HG03064 (cell line): ENCODE data around the gene PARD3.

Source experiments
- ATAC-seq: cut with Tn5 transposase; IDR thresholded peaks from one replicate; pipeline ENCODE4 v1.9.1; 2021; ENCODE audit warnings: low read depth; ENCODE audit not compliant: unreplicated experiment

The PARD3 gene

DNA sequence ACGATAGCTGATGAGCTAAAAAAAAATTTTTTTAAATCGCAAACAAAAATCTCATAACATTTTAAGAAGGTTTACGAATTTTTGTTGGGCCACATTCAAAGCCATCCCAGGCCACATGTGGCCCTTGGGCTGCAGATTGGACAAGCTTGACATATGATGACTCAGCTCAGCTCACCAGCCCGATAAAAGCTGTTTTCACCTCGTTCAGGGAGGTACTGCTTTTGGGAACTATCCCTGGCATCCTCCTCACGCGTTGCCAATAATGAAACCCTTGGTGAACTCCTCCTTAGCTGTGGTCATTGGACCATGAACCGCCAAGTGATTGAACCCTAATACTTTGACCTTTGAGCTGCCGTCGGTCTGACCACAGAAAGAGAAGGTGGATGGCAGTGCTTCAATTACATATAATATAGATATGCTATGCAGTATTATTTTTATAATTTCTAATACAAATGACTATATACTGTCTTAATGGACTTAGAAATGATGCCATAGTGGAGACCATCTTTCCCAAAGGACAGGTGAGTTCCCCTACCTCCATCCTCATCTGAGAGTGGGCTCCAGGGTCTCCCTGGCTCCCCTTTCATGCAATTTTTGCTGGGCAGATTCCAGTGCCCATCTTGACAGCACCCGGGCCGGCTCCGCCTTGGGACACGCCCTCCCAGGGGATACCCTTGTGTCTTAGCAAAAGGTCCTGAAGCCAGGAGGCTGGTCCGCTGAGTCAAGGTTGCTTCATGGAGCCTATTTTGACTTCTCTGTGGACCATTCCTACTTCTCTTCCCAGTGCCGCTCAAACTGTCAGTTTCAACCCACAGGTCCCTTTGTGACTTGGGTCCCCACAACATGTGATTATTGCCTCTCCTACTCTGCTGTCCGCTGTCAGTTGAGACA is 707.2 kb downstream of the PARD3 start:
- ATAC-seq = no peak

DNA sequence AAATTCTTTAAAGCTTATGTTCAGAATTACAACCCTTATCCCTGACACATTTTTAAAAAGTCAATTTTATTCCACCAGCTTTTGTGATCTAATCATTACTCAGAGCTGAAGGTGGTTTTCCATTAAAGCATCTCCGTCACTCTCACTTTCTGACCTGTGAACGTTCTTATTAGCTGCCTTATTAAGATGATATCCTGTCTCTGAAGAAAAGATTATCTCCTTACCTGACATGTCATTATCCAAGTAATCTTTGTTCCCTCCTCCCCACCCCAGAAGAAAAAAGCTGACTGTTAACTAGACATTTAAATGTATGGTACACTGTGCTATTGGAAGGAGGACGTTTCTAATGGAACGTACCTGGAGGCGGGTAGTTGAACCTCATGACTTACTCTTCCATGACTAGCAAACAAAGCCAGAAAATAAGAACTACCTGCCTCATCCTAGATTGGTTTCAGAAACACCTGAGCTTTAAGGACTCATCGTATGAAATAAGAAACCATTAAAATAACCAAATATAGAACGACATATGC is 708.7 kb downstream of the PARD3 start:
- ATAC-seq = no peak

DNA sequence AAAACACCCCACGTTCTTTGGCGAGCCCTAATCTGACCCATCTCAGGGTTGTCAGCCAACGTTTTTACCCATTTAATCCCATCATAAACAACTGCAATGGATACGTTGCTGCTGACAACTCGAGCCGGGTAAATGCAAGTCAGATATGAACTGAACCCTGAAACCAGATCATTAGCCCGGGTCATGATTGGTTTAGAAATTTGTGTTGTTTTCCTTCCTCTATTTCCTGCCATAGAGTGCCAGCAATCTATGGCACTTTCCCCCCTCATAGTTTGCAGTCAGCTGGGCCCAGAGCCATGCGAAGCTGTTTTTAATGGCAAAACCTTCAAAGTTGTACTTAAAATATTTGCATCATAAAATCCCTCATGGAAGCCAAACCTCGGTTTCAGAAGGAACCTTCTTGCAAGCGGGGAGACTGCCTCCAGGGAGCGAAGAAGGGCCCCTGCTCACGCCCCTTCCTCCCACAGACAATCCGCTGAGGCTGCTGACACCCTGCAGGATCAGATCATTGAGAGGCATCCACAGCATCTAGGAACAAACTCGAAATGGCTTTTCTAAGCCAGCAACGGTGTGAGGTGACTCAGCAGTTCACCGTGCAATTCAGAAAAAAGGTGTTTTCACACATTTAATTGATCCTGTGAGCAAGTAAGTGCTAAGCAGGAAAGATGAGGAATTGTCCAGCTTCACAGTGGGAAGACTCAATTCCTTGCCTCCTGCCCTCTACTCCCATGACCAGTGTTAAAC is 710.1 kb downstream of the PARD3 start:
- no peak for ATAC-seq

DNA sequence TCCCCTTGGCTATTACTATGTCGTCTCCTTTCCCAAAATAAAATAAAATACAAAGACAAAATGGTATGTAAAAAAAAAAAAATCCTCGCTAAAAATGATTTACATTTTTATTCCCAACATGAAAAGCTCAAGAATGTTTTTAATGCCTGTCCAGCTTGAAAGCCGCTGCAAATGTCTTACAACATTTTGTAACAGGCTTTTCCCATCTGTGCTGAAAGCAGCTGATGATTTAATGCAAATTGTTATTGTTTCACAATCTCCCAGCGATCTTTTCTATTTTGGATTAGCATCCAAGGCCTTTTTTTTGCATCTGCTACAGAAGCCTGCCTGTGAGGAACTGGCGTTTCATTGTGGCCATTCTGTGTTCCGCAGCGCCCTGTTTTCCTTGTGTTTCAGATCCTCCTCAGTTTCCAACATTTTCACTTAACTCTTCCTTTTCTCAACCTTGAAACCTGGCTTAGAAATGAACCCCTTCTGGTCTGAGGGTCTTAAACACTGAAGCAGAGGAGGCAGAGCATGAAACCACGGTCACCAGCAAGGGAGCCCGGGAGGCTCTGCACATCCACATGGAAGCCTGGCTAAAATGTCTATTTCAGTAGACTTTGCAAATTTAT is 712.1 kb downstream of the PARD3 start:
- ATAC-seq = no peak

DNA sequence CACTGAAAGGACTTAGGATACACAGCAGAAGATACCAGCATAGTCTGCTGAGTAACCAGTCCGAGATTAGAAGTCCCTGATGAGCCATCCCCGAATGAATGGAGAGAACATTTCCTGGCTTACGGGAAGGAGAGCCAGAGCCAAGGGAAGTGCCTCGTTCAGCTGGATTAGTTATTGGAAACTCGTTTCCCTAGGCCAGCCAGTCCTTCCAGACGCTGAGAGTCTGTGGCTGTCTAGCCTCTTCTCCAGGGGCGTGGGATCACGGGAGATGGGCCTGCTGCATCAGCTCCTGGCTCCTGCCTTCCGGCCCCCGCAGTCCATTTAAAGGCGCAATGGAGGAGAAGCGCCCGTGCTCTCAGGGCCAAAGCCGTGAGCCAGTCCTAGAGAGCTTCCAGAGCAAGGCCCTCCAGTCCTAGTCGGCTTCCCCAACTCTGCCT is 712.8 kb downstream of the PARD3 start:
- ATAC-seq = no peak

DNA sequence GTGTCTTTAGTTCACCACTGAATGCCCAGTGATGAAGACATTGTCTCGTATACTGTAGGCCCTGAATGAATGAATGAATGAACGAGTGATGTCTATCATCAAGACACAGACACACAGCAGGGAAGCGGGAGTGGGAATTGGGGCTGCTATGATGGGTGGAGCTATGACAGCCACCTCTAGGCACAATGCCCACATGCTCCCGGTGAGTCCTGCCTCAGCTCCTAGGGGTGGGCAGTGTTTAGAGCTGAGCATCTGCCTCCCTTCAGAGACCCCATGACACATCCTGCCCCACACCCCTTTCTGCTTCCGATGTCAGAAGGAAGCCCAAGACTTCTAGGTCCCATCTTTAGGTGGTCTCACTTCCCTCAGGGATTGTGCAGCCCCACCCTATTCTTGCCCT is 714.1 kb downstream of the PARD3 start:
- ATAC-seq = no peak

DNA sequence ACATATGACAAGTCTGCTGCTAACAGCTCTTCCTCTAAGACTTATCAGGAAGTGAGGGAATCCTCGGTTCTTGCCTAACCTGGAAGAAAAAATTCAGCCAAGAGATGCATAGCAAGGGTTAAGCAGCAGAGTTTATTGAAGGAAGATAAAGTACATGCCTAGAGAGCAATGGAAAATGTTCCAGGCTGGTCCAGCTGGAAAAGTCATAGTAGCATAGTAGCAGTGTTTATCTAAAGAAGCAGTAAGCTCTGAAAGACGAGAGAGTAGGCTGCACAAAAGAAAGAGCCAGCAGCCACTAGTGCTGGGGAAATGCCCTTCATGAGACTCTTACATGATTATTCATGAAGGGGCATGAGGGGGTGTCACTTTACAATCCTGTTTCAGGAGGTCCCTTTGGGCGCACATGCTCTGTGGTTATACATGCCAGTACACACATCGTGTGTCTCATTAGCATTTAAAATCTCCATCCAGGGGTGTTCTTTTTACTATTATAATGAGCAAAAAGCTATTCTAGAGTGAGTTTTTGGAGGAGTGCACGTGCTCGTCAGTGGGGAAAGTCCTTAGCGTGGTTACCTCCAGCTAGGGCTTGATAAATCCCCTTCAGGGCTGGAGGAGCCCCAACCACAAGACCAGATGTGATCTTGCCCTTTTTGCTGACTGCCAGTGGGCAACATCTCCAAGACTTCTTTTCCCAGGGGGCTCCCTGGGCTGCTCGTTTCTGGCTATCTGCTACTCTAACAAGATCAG is 716.1 kb downstream of the PARD3 start:
- no peak for ATAC-seq

DNA sequence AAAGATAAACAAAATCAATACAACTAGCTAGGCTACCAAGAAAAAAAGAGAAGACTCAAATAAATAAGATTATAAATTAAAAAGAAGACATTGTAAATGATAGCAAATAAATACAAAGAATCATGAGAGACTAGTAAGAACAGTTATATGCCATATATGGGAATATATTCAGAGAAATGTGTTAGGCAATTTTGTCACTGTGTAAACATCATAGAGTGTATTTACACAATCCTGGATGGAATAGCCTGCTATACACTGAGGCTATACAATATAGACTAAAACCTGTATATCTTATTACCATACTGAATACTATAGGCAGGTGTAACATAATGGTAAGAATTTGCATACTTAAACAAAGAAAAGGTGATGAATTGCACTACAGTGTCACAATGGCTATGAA is 717.4 kb downstream of the PARD3 start:
- ATAC-seq = no peak

DNA sequence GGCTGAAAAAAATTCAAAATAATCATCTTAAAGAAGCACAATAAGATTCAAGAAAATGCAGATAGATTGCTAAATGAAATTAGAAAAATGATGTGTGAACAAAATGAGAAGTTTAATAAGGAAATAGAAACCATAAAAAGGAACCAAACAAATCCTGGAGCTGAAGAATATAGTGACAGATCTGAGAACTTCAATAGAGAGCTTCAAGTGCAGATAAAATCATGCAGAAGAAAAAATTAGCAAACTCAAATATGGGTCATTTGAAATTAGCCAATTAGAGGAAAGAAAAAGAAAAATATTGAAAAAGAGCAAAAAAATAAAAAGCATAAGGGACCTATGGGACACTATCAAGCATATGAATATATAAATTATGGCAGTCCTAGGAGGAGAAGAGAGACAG is 720.1 kb downstream of the PARD3 start:
- ATAC-seq = no peak

DNA sequence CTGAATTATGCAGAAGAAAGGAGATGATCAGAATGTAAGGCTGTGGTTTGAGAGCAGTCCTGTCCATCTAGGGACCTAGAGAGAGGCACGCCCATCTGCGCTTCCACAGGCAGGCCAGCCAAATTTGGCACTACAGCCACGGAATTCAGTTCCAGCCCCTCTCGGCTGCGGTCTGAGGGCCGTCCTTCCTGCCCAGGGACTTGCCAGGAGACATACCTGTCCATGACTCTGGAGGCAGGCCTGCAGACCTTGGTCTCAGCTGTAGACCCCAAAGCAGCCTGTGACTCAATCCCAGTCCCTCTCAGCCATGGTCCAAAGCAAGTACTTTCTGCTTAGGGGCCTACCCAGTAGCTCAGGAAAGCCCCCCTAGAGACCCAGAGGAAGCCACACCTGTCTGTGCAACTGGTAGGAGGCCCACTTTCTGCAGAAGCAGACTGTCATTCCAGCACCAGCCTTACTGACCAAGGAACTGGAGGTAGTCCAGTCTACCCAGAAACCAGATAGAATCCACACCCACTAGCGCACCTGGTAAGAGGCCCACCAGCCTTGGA is 720.9 kb downstream of the PARD3 start:
- no peak for ATAC-seq

DNA sequence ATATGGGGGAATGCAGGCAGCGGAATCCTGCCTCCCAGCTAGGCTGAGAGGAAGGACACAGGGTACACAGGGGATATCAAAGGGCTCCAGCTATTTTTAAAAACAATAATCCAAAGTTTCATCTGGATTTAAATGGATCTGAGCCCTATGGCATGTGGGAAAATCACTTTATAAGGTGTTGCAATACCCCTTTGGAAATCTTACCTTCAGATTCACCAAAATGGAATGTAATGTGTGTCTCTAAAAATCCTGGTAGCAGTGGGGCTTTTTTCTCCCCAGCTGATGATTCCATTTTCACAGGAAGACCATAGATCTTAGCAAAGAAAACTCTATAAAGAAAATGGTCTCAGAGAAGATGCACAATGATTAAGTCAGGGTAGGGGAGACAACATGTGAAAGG is 722.2 kb downstream of the PARD3 start:
- no peak for ATAC-seq

DNA sequence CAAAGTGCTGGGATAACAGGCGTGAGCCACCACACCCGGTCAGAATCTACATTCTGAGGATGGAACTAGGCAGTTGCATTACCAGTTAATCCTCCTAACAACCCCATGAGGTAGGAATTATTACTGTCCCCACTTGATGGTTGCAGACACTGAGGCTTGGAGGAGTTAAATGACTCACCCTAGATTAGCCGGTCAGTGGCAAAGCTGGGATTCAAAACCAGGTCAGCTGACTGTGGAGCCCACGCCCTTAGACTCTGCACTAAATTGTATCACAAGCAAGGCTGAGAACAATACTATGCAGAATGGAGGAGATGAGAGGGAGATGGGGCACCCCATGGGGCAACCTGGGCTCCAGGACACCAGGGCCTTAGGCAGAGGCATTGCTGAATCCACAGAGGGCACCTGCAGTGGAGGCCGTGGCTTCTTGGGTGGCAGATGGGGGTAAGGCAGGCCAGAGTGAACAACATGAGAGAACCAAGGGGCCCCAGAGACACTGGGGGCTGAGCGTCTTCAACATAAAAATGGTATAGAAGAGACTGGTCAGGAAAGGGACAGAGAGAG is 723.4 kb downstream of the PARD3 start:
- ATAC-seq = no peak

DNA sequence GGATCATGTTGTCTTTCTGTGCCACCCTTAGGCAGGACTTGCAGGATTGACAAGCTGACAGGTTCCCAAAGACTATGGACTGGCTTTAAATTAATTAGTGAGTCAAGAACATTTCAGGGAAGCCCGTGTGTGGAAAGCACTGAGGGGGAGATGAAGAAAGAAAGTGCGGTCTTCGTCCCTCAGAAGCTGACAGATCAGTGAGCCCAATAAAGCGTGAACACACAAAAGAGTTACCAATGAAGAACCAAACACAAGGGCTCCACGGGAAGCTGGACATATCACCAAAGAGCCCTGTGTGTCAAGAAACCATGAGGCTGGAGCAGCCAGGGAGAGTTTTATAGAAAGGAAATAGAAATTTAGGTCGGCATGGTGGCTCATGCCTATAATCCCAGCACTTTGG is 725.8 kb downstream of the PARD3 start:
- no peak for ATAC-seq

DNA sequence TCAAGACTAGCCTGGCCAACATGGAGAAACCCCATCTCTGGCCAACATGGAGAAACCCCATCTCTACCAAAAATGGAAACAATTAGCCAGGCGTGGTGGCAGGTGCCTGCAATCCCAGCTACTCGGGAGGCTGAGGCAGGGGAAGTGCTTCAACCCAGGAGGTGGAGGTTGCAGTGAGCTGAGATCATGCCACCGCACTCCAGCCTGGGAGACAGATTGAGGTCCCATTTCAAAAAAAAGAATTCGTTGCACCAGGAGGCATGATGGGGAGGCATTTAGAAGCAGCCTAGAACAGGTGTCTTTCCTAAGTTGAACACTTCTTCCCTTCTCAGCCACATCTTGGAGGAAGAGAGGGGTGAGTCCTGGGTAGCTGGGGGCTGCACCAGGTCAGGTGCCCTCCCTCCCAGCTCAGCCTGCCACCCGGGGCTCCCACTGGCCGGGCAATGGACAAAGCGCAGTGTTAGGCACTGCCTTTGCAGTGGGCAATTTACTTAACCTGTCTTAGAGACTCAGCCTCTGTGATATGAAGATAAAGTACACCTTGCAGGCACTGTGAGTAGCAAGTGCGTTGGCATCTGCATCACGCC is 726.8 kb downstream of the PARD3 start:
- no peak for ATAC-seq

DNA sequence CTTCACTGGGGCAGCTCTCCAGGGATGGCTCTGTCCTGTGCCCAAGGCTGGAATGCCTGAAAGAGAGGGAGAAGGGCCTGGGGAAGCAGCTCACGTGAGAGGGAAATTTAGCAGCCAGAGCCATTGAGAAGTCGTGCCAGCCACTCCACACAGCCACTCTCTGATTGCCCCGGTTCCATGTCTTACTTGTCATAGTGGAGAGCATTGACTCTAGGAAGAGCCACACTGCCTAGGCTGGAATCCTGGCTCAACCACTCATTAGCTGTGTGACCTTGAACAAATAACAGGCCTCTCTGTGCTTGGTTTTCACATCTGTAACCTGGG is 728.0 kb downstream of the PARD3 start:
- no peak for ATAC-seq

DNA sequence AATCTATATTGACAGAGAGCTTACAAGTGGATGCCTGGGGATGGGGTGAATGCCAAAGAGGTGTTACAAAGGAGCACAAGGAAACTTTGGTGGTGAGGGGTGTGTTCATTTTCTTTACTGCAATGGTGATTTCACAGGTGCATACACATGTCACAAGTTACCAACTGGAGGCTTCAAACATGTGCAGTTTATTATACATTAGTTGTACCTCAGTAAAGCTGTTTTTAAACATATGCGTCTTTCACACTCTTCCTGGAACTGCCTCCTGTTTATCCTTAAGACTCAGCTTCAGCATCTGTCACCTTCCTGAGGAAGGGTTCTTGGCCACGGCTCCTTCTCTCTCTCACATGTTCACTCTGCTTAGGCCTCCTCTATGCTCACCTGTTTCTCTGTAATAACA is 731.5 kb downstream of the PARD3 start:
- no peak for ATAC-seq

DNA sequence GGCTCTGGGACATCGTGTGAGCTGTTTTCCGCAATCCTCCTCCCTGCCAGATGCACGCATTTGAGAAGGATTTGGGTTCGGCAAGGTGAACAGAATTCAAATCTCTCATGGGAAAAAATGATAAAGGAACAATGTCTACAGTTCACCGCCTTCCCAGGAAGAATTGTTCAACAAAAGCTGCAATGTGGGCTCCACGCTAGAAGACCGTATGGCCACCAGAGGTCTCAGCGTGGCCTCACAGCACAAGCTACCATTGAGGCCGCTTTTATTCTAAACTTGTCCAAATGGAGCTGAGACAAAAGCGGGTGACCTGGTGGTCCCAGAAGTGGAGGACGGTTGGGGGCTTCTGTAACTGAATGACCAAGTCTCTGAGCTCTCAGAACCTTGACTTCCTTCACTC is 733.1 kb downstream of the PARD3 start:
- no peak for ATAC-seq

DNA sequence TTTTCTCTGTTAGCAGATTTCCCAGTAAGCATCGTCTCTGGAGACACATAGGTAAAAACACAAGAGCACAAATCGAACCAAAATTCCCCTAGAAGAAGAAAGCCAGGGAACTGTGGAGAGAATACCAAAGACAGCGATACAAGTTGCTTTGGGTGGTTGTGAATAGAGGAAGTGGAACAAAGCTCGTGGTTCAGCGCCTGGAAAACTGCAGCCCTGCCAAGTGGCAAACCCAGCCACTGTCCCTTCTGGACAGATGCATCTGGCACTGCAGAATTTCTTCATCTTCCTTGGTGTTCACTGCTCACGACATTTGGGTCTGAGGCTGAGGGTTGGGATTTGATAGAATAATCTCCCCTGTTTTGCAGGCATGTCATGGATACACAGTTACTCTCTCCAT is 733.8 kb downstream of the PARD3 start:
- no peak for ATAC-seq

DNA sequence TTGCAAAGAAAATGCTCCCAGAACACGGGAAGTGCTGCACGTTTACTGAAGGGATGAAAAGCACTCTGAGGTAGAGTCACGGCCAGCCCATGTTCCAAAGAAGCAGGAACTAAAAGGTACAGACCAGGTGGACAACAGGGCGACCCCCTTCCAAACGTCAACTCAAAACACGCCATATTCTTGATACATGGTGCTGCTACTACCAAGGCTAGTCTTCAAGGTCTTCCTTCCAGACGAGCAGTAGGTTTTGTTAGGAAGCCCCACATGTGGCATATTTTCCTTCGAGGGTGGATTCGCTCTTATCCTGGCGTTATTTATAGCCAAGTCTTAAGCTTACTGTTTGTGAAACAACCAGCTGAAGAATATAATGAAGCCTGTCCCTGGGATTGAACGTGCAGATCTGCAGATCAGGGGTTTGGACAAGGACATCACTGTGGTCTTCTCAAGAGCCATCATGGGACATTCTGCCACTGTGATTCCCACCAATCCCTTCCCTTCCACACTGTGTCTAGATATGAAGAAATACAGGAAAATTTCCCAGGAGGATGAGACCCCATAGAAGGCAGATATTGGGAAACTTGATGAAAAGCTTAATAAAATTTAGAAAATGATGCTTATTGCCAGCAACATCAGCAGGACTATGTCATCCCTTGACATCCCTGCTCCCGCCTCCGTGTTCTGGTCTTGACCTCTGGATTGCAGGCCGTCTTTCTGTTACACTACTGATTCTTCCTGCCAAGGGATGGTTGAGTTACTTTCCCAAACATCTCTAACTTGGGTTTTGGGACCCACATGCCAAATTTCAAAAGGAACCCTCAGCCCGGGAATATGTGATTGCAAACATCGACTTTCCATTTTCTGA is 734.4 kb downstream of the PARD3 start:
- no peak for ATAC-seq
